WERI-Rb-1 (cell line): ENCODE measurements around the gene RAPGEF4.

Experiments
- DNase-seq: peaks from one replicate; pipeline ENCODE4 v3.0.0-alpha.2; 2020
- H3K27ac ChIP-seq: fragments of 250-450 bp; sonication (Bioruptor Pico); 2 replicates; pipeline ENCODE4 v1.5.1; 2020; ENCODE audit warnings: mild to moderate bottlenecking, moderate library complexity
- H3K27me3 ChIP-seq: fragments of 250-450 bp; sonication (Bioruptor Pico); 2 replicates; pipeline ENCODE4 v1.5.1; 2021; ENCODE audit warnings: mild to moderate bottlenecking, low read depth, moderate library complexity; ENCODE audit not compliant: insufficient read depth, severe bottlenecking
- H3K36me3 ChIP-seq: fragments of 250-450 bp; sonication (Bioruptor Pico); 2 replicates; pipeline ENCODE4 v1.5.1; 2020; ENCODE audit warnings: mild to moderate bottlenecking, moderate library complexity
- H3K4me3 ChIP-seq: 2 replicates; pipeline ENCODE4 v1.5.1; 2011; ENCODE audit warnings: low read depth, mild to moderate bottlenecking, control low read depth, low read length
- H3K9me3 ChIP-seq: fragments of 250-450 bp; sonication (Bioruptor Pico); 2 replicates; pipeline ENCODE4 v1.5.1; 2021; ENCODE audit warnings: mild to moderate bottlenecking, moderate library complexity; ENCODE audit not compliant: severe bottlenecking
- CTCF ChIP-seq: IDR thresholded peaks from 2 replicates; pipeline ENCODE4 v1.5.1; 2011; ENCODE audit warnings: low read depth, mild to moderate bottlenecking, control low read depth, inconsistent platforms, low read length

The RAPGEF4 gene

GRCh38 chr2:172842511-172843265 lies 107.0 kb downstream of the RAPGEF4 start:
- Histone ChIP-seq H3K36me3 (no peaks in the 10 kb centered on the region), H3K27ac (no peak overlapping the region), H3K4me3 (no peak overlapping the region), H3K27me3 (no peaks in the 10 kb centered on the region), H3K9me3 (no peaks in the 10 kb centered on the region)
- no peak for DNase-seq
- TF ChIP-seq CTCF = no peak

GRCh38 chr2:172843266-172843582 lies 107.6 kb downstream of the RAPGEF4 start:
- no peak overlapping the region for H3K4me3 ChIP-seq
- no peaks in the 10 kb centered on the region for H3K36me3 ChIP-seq
- no peak for DNase-seq
- H3K27me3 ChIP-seq = no peaks in the 10 kb centered on the region
- H3K9me3 ChIP-seq = no peaks in the 10 kb centered on the region
- H3K27ac ChIP-seq = no peak overlapping the region
- TF ChIP-seq CTCF = no peak

GRCh38 chr2:172843902-172844715 lies 108.5 kb downstream of the RAPGEF4 start:
- H3K36me3 ChIP-seq = no peaks in the 10 kb centered on the region
- no peak for DNase-seq
- no peak overlapping the region for H3K27ac ChIP-seq
- H3K9me3 ChIP-seq = no peaks in the 10 kb centered on the region
- TF ChIP-seq CTCF = no peak
- H3K27me3 ChIP-seq = no peaks in the 10 kb centered on the region
- H3K4me3 ChIP-seq = no peak overlapping the region

- Histone ChIP-seq H3K27ac (no peak overlapping the region), H3K4me3 (no peak overlapping the region), H3K27me3 (no peaks in the 10 kb centered on the region), H3K36me3 (no peaks in the 10 kb centered on the region), H3K9me3 (no peaks in the 10 kb centered on the region)
- TF ChIP-seq CTCF = no peak
- DNase-seq = no peak
Observed at GRCh38 chr2:172845028-172845630, 109.5 kb downstream of the RAPGEF4 start.

- Histone ChIP-seq H3K4me3 (no peak overlapping the region), H3K27me3 (no peaks in the 10 kb centered on the region), H3K27ac (no peak overlapping the region), H3K9me3 (peaks cover 4% of the 10 kb centered on the region), H3K36me3 (no peaks in the 10 kb centered on the region)
- no peak for TF ChIP-seq CTCF
- DNase-seq = no peak
Observed at GRCh38 chr2:172846551-172846950, 110.9 kb downstream of the RAPGEF4 start.
